ENCODE results near the gene IFI16.
A peak's percentile ranks its signal among the peaks of the same experiment; 100 is the strongest.
"Not testable (repeated sequence)": the region's sequence is repeated elsewhere in the genome, so short reads cannot be mapped to it uniquely, and the experiment has no call there.

IFI16 gene

GRCh38 chr1:159009704-159010361, at the start of gene IFI16:
Gene IFI16 (plus strand): TSS chr1:159009907. CDS start chr1:159014681, 4,774 bp downstream.
- DNase-seq (ENCODE audit: low spot score), result no peak

- no peak for DNase-seq (ENCODE audit: low spot score)
Measured at GRCh38 chr1:158961178-158961577, 48.5 kb upstream of the IFI16 start.

GRCh38 chr1:158962983-158963382, 46.7 kb upstream of the IFI16 start:
- DNase-seq (ENCODE audit: low spot score), result no peak

- no peak for DNase-seq (ENCODE audit: low spot score)
Measured at GRCh38 chr1:158969166-158969565, 40.5 kb upstream of the IFI16 start.

GRCh38 chr1:158969855-158970254, 39.9 kb upstream of the IFI16 start:
- DNase-seq (ENCODE audit: low spot score), result no peak

GRCh38 chr1:158972841-158973240, 36.9 kb upstream of the IFI16 start:
- DNase-seq (ENCODE audit: low spot score), result no peak

DNA sequence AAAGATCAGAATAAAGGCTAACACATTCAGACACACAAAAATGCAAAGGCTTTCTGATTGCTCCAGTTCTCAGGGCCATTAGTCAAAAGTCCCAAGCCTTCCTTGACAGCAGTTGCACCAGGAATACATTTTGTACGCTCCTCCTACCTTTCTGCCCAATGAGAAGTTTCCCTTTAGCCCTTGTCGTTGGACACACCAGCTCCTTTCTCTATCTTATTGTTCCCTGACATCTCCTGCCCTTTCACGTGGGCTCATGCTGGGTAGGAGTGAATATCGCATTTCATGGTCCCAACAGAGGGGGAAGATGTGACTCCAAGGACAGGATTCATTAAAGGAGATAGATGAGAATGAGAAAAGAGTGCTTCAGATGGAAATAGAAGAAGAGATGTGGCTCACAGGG, 33.5 kb upstream of the IFI16 start:
- DNase-seq (ENCODE audit: low spot score), result no peak

DNA sequence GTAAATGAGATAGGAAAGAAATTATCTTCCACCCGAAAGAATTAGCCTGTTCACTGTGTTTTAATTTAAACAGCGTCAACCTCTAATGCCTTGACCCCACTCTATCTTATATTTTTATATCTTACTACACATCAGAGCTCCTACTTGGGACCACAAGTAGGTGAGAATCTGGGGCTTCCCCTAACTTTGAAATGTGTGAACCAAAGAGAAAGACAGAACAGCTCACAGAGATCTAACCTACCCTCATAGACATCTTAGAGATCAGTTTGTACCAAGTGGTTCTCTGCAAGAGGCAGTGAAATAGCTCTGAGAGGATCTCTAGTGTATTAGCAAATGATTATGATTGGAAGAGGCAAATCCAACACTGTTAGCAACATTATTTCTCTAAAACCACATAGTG, 31.0 kb upstream of the IFI16 start:
- DNase-seq (ENCODE audit: low spot score), result no peak

- DNase-seq (ENCODE audit: low spot score), result no peak
Measured at GRCh38 chr1:158979229-158979628, 30.5 kb upstream of the IFI16 start.

- DNase-seq (ENCODE audit: low spot score), result no peak
Measured at GRCh38 chr1:158983235-158983634, 26.5 kb upstream of the IFI16 start.

DNA sequence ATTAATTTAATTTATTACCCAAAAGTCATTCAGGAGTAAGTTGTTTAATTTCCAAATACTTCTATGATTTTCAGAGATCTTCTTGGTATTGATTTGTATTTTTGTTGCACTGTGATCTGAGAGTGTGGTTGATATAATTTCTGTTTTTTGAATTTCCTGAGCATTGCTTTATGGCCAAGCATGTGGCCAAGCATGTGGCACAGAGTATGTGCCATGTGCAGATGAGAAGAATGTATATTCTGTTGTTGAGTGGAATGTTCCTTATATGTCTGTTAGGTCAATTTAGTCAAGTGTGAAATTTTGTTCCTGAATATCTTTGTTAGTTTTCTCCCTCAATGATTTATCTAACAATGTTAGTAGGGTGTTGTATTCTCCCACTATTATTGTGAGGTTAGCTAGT, 25.3 kb upstream of the IFI16 start:
- no peak for DNase-seq (ENCODE audit: low spot score)

- DNase-seq (ENCODE audit: low spot score), result no peak
Measured at GRCh38 chr1:158989424-158989823, 20.3 kb upstream of the IFI16 start.

DNA sequence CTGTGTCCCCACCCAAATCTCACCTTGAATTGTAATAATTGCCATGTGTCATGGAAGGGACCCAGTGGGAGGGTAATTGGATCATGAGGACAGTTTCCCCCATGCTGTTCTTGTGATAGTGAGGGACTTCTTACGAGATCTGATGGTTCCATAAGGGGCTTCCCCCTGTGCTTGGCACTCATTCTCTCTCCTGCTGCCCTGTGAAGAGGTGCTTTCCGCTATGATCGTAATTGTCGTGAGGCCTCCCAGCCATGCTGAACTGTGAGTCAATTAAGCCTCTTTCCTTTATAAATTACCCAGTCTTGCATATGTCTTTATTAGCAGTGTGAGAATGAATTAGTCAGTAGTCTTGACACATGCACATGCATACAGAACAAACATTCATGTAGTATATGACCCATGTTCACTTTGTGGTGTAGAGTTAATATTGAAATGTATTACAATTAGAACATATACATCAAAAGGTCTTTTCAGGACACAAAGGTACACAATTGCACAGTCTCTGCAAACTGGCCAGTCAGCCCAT, 16.9 kb upstream of the IFI16 start:
- no peak for DNase-seq (ENCODE audit: low spot score)

GRCh38 chr1:158996998-158997397, 12.7 kb upstream of the IFI16 start:
- no peak for DNase-seq (ENCODE audit: low spot score)

DNA sequence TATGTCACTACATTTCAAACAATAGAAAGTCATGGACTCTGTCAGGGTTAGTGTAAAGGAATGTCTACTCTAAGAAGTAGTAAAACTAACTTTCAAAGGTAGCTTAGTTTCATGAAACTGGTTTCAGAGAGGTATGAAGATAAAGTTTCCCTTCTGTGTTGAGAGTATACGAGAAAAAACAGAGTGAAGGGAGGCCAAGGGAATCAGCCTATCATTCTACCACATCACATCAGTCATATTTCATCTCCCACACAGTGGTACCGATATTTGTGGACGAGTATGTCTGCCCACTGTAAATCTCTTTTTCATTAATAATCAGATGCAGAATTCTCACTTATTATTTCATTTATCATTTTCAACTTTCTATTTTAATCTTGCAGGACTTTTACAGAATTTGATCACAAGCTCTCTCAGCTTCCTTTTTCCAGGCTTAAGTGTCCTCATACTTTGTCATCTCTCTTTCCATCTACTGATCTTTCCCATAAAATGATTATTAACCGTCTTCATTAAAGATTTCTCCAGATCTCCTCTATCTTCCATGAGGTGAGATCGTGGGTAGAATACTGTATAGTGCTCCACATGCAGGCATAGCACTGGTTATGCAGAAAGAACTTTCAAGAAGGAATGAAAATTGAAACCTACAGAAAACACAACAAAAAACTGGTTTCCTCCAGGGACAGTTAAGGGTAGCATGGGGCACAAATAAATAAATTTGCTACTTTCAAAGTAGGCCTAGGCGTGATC, 11.5 kb upstream of the IFI16 start:
- no peak for DNase-seq (ENCODE audit: low spot score)

DNA sequence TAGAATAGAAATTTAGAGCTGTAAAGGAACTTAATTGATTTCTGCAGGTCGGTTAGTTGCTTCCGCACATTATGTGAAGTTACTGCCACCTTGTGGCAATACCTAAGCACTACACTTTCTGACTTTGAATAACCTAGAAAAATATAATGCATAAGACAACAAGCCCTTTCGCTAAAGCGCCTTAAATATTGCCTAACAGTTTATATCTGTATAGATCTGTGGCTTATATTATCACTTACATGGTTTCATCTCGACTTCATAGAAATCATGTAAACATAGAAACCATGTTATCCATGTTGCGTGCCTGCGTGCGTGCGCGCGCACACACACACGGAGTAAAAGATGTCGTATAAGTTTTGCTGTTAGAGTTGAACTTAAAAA, 10.9 kb upstream of the IFI16 start:
- peak; percentile 58 for DNase-seq (ENCODE audit: low spot score)

DNA sequence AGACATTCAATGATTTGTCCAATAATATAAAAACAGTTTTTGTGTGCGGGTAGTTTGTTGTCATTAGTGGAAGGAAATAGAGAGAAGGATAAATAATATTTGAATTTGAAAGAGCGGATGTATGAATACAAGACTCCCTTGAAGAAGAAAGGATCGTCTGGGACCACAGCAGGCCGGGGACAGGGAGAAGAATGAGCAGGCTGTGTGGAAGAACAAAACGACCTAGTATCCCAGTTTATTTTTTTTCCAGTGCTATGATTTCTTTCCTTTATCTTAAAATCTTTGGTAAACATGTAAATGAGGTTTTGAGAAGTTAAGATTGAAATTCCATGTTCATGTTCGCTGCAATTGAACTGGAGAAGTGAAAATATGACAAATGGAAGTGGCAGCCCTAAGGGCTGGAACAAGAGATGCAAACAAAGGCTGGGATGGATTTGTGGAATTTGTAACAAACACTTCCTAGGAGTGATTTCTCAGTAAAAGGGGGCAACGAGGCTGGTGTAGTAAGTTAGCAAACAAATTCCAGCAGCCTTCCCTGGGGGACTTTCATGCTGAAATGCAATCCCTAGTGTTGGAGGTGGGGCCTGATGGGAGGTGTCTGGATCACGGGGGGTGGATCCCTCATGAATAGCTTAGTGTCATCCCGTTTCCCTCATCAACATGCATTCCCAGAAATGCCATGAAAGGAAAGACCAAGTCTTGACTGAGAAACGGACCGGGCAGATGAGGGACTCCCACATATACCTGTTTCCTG, 10.2 kb upstream of the IFI16 start:
- no peak for DNase-seq (ENCODE audit: low spot score)

GRCh38 chr1:159000070-159000409, 9.7 kb upstream of the IFI16 start:
- DNase-seq (ENCODE audit: low spot score), result no peak

DNA sequence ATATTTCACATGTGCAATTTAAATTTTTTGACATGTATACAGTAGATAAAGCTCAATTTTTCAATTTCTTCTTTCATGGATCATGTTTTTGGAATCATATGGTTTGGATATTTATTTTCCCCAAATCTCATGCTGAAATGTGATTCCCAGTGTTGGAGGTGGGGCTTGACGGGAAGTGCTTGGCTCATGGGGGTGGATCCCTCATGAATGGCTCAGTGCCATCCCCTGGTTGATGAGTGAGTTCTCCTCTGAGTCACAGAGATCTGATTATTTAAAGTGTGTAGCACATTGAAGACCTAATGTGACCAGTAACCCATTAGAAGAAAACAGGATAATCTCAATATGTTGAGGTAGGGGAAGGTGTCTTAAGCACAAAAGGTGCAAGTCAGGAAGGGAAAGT, 9.1 kb upstream of the IFI16 start:
- DNase-seq (ENCODE audit: low spot score), result no peak

DNA sequence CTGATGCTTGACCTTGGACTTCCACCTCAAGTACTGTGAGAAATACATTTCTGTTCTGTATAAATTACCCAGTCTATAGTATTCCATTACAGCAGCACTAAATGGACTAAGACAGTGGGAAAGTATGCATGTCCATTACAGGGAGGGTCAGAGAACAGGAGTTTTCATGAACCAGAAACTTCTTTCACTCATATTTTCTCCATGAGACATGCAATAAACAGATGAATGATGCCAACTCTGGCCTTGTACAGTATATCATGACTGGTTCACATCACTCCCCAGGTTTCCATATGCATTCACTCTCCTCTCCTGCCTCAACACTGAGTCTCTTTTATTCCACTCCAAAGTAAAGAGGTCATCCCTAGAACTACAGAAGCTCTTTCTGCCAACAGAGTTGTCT, 4.5 kb upstream of the IFI16 start:
- DNase-seq (ENCODE audit: low spot score), result no peak

DNA sequence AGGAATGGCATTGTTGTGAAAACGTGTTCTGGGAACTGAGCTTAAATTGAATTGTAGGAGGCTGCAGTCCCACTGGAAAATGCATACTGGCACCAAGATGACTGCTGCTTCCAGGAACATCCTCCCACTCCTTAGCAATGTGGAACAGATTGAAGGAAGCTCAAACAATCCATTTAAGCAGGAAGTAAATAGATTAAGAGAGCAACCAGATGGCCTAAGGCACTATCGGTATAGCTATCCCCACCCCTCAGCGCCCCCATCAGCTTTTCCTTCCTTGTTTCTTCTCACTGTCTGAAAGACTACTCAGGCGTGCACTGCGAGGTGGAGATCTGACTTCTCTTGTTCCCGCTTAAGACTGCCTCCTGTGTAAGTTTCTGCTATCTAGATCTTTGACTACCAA, 4.0 kb upstream of the IFI16 start:
- no peak for DNase-seq (ENCODE audit: low spot score)

DNA sequence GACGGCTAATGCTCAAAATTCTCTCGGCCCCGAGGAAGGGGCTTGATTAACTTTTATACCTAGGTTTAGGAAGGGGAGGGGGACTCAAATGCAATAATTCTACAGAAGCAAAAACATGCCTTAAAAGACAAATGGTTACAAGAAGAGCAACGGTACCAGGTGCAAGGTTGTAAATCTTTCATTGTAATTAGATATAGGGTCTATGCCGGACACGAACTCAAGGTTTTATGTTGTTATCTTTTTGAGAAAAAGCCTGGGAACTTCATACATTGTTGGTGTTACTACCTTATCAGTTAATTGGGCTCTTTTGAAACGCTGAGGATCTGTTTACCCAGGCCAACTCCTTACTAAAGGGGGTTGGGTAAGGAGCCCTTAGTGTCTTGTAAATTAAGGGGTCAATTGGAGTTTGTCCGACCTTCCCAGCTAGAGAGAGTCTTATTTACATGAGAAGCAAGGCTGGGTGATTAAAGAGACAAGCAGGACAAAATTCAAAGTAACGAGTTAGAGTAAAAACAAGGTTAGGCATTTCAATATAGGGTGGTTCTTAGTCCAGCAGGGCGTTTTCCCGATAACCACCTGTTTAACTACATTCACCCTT, 3.4 kb upstream of the IFI16 start:
- DNase-seq (ENCODE audit: low spot score), result not testable (repeated sequence)

- DNase-seq (ENCODE audit: low spot score), result no peak
Measured at GRCh38 chr1:159007726-159008125, 2.0 kb upstream of the IFI16 start.

Measured in D341Med (cell line).